Activated CD4-positive, alpha-beta T cell treated with anti-CD3 and anti-CD28 coated beads for 36 hours (primary cell): ENCODE results near the gene ZNF440. TPM values are rescaled to one million over a fixed set of nuclear protein-coding genes. Genes with fewer than 3 reads are reported as not detected.
A peak's percentile ranks its signal among the peaks of the same experiment; 100 is the strongest.
"Not testable (repeated sequence)": the region's sequence is repeated elsewhere in the genome, so short reads cannot be mapped to it uniquely, and the experiment has no call there.

Experiments used
- ATAC-seq: fragments of 200-7000 bp; cut with Tn5 transposase; one replicate; pipeline ENCODE4 v1.10.0; 2021; ENCODE audit warnings: mild to moderate bottlenecking, moderate library complexity
- CTCF ChIA-PET: fragments of 350-600 bp; sonication (Branson Sonifier 250); formaldehyde crosslinking; loops from one replicate; lab custom pipeline; 2021; ENCODE audit warnings: antibody characterized with exemption; lab: Charles Lee
- POLR2A ChIA-PET: fragments of 350-600 bp; sonication (Branson Sonifier 250); formaldehyde crosslinking; loops from one replicate; lab custom pipeline; 2021; ENCODE audit warnings: antibody characterized with exemption, inconsistent platforms; lab: Charles Lee
- DNase-seq: peaks from one replicate; pipeline ENCODE4 v3.0.0-alpha.2; 2020
- H3K27ac Mint-ChIP-seq: one replicate; pipeline ENCODE4 v1.8.0; 2021; ENCODE audit warnings: mixed read lengths
- H3K27me3 Mint-ChIP-seq: one replicate; pipeline ENCODE4 v1.8.0; 2021; ENCODE audit warnings: mixed read lengths
- H3K36me3 Mint-ChIP-seq: one replicate; pipeline ENCODE4 v1.8.0; 2021; ENCODE audit warnings: low read depth, mixed read lengths
- H3K4me1 Mint-ChIP-seq: one replicate; pipeline ENCODE4 v1.8.0; 2021; ENCODE audit warnings: mixed read lengths
- H3K4me3 Mint-ChIP-seq: one replicate; pipeline ENCODE4 v1.8.0; 2021; ENCODE audit warnings: mild to moderate bottlenecking, moderate library complexity, mixed read lengths
- H3K9me3 Mint-ChIP-seq: one replicate; pipeline ENCODE4 v1.8.0; 2021; ENCODE audit warnings: low read depth, mixed read lengths
- intact Hi-C, 2 experiments: fragments of 100-400 bp; cut with DNase I in 1 of 2; cut with micrococcal nuclease in 1 of 2; formaldehyde crosslinking; loops; one replicate each; pipeline versions ENCODE4 v1.14.2 to v1.15.1; 2022 to 2024; cut with DNase I, micrococcal nuclease
- total RNA-seq, 2 experiments: library from RNA; stranded (reverse); gene quantifications; one replicate each; pipeline ENCODE4 v1.2.3, GENCODE V29; 2021

ZNF440 gene
- total RNA-seq, result 1 to 10 TPM; 7.0 to 7.7 TPM

- Mint-ChIP-seq H3K36me3 (peaks cover 20% of the 10 kb centered on the region), H3K4me3 (peak within 1 kb of the TSS; percentile 89), H3K4me1 (peaks cover 20% of the 10 kb centered on the region), H3K9me3 (peaks cover 4% of the 10 kb centered on the region), H3K27me3 (no peaks in the 10 kb centered on the region), H3K27ac (peak within 1 kb of the TSS; percentile 73)
- ATAC-seq (peak; percentile 100), DNase-seq (peak; percentile 95)
- CTCF ChIA-PET, result interaction anchor here (0.6 to 2.0 kb wide), 4 partner anchors 16 to 959 kb away, joined by 3 to 6 read pairs (median 4); partner anchors contain the start of gene ZNF491
- POLR2A ChIA-PET, result interaction anchor here (0.8 kb wide), 1 partner anchor 16 kb away, joined by 3 read pairs; the partner anchor contains the start of gene ZNF491
- intact Hi-C loops, result loop anchor here (1.0 to 5.0 kb wide), 12 partner anchors 16 to 855 kb away; partner anchors contain the start of genes ZNF439 (in 2 of the 2), ZNF491 (in 1 of the 2), ZNF653 (in 1 of the 2) and ZNF823 (in 1 of the 2)
Observed at GRCh38 chr19:11814029-11814699, at the start of gene ZNF440. Gene ZNF440 (plus strand): TSS chr19:11814273. CDS start chr19:11814448, 175 bp downstream.

GRCh38 chr19:11766597-11767591 lies 47.2 kb upstream of the ZNF440 start, which contains the start of gene ZNF441:
Gene ZNF441 (plus strand): TSS chr19:11767000. CDS start chr19:11767194, 194 bp downstream.
- DNase-seq (peak; percentile 98), ATAC-seq (peak; percentile 99)
- Mint-ChIP-seq H3K36me3 (peaks cover 15% of the 10 kb centered on the region), H3K27me3 (peaks cover 12% of the 10 kb centered on the region), H3K27ac (peak within 1 kb of the TSS; percentile 95), H3K9me3 (peaks cover 18% of the 10 kb centered on the region), H3K4me3 (peak within 1 kb of the TSS; percentile 88), H3K4me1 (peaks cover 13% of the 10 kb centered on the region)
- ChIA-PET CTCF (interaction anchor here (0.6 to 1.0 kb wide), 3 partner anchors 31 to 279 kb away, joined by 3 read pairs; no protein-coding TSS in a partner anchor), POLR2A (interaction anchor here (0.5 to 0.7 kb wide), 2 partner anchors 24 to 161 kb away, joined by 5 to 6 read pairs; no protein-coding TSS in a partner anchor)
- intact Hi-C loops, result loop anchor here in 1 of 2 experiments (1.0 to 2.0 kb wide), 5 partner anchors 28 to 170 kb away; partner anchors contain the start of genes ZNF440, ZNF491 and ZNF627

GRCh38 chr19:11767633-11768133 lies 46.4 kb upstream of the ZNF440 start:
- peak; percentile 57 for DNase-seq
- intact Hi-C loops, result loop anchor here in 1 of 2 experiments (1.0 to 2.0 kb wide), 4 partner anchors 31 to 171 kb away; partner anchors contain the start of genes ZNF440, ZNF491 and ZNF627
- Mint-ChIP-seq H3K27ac (peak overlapping the region; percentile 79), H3K4me1 (peaks cover 13% of the 10 kb centered on the region), H3K9me3 (peaks cover 22% of the 10 kb centered on the region), H3K4me3 (peak overlapping the region; percentile 88), H3K36me3 (peaks cover 19% of the 10 kb centered on the region), H3K27me3 (peaks cover 8% of the 10 kb centered on the region)
- ChIA-PET POLR2A (no interaction called here), CTCF (no interaction called here)
- ATAC-seq, result no peak

- peaks cover 13% of the 10 kb centered on the region for H3K4me1 Mint-ChIP-seq
- no peak overlapping the region for H3K27ac Mint-ChIP-seq
- POLR2A ChIA-PET, result no interaction called here
Observed at GRCh38 chr19:11769995-11770394, 44.1 kb upstream of the ZNF440 start.

GRCh38 chr19:11771520-11771919 lies 42.6 kb upstream of the ZNF440 start:
- intact Hi-C loops, ATAC-seq, DNase-seq, H3K4me3 Mint-ChIP-seq, H3K27me3 Mint-ChIP-seq, H3K27ac Mint-ChIP-seq: not testable (repeated sequence)
- ChIA-PET CTCF (interaction anchor here (1.0 kb wide), 1 partner anchor 148 kb away, joined by 3 read pairs; no protein-coding TSS in a partner anchor), POLR2A (interaction anchor here (0.6 kb wide), 1 partner anchor 9 kb away, joined by 3 read pairs; no protein-coding TSS in a partner anchor)
- Mint-ChIP-seq H3K36me3 (peaks cover 44% of the 10 kb centered on the region), H3K4me1 (peaks cover 10% of the 10 kb centered on the region), H3K9me3 (peaks cover 34% of the 10 kb centered on the region)

More at GRCh38 chr19:11769995-11770394, 44.1 kb upstream of the ZNF440 start:
- Mint-ChIP-seq H3K36me3 (peaks cover 32% of the 10 kb centered on the region), H3K27me3 (no peaks in the 10 kb centered on the region), H3K4me3 (no peak overlapping the region), H3K9me3 (peaks cover 28% of the 10 kb centered on the region)
- ATAC-seq (no peak), DNase-seq (no peak)
- intact Hi-C loops, result no loop called here
- CTCF ChIA-PET, result interaction anchor here (0.5 kb wide), 1 partner anchor 381 kb away, joined by 3 read pairs; no protein-coding TSS in a partner anchor

- H3K4me1 Mint-ChIP-seq, ATAC-seq, POLR2A ChIA-PET, H3K27me3 Mint-ChIP-seq, intact Hi-C loops, H3K27ac Mint-ChIP-seq, H3K4me3 Mint-ChIP-seq, DNase-seq, CTCF ChIA-PET: not testable (repeated sequence)
- Mint-ChIP-seq H3K9me3 (peaks cover 51% of the 10 kb centered on the region), H3K36me3 (peaks cover 83% of the 10 kb centered on the region)
Observed at GRCh38 chr19:11776669-11777068, 37.4 kb upstream of the ZNF440 start.

- H3K27ac Mint-ChIP-seq, result no peak overlapping the region
- no peaks in the 10 kb centered on the region for H3K27me3 Mint-ChIP-seq
- ATAC-seq, result no peak
- intact Hi-C loops, result loop anchor here in 1 of 2 experiments (5.0 to 10.0 kb wide), 2 partner anchors 47 to 164 kb away; no protein-coding TSS in a partner anchor
- H3K4me3 Mint-ChIP-seq, result no peak overlapping the region
- ChIA-PET CTCF (no interaction called here), POLR2A (interaction anchor here (0.5 kb wide), 1 partner anchor 9 kb away, joined by 3 read pairs; no protein-coding TSS in a partner anchor)
- H3K4me1 Mint-ChIP-seq, result no peaks in the 10 kb centered on the region
- H3K36me3 Mint-ChIP-seq, result peaks cover 87% of the 10 kb centered on the region
- DNase-seq, result no peak
- H3K9me3 Mint-ChIP-seq, result peaks cover 57% of the 10 kb centered on the region
Observed at GRCh38 chr19:11780431-11781020, 33.5 kb upstream of the ZNF440 start.

GRCh38 chr19:11781295-11782057 lies 32.6 kb upstream of the ZNF440 start:
- ATAC-seq (no peak), DNase-seq (no peak)
- H3K27me3 Mint-ChIP-seq, result no peaks in the 10 kb centered on the region
- H3K9me3 Mint-ChIP-seq, result peaks cover 57% of the 10 kb centered on the region
- POLR2A ChIA-PET, result no interaction called here
- CTCF ChIA-PET, result no interaction called here
- no peaks in the 10 kb centered on the region for H3K4me1 Mint-ChIP-seq
- H3K27ac Mint-ChIP-seq, result no peak overlapping the region
- intact Hi-C loops, result loop anchor here in 1 of 2 experiments (5.0 to 10.0 kb wide), 2 partner anchors 46 to 163 kb away; no protein-coding TSS in a partner anchor
- peaks cover 79% of the 10 kb centered on the region for H3K36me3 Mint-ChIP-seq
- H3K4me3 Mint-ChIP-seq, result no peak overlapping the region

- no peak for ATAC-seq
- intact Hi-C loops, result loop anchor here in 1 of 2 experiments (5.0 to 10.0 kb wide), 2 partner anchors 44 to 161 kb away; no protein-coding TSS in a partner anchor
- no peak for DNase-seq
- Mint-ChIP-seq H3K27me3 (no peaks in the 10 kb centered on the region), H3K36me3 (peaks cover 56% of the 10 kb centered on the region), H3K4me1 (no peaks in the 10 kb centered on the region), H3K9me3 (peaks cover 57% of the 10 kb centered on the region), H3K4me3 (no peak overlapping the region), H3K27ac (no peak overlapping the region)
- ChIA-PET CTCF (no interaction called here), POLR2A (no interaction called here)
Observed at GRCh38 chr19:11783767-11784166, 30.3 kb upstream of the ZNF440 start.
